HL-60/S4 treated with retinoic acid at 250 ng/mL for 4 days and 3 days (cell line): ENCODE data around the gene INSL3.
"Not testable (repeated sequence)": the region's sequence is repeated elsewhere in the genome, so short reads cannot be mapped to it uniquely, and the experiment has no call there.

Experiments used
- in situ Hi-C: fragments of 300-500 bp; cut with MboI; formaldehyde crosslinking; loops from 2 replicates; pipeline ENCODE4 v1.7.0; 2022; ENCODE audit warnings: low sequenced_read_pairs

Gene INSL3

DNA sequence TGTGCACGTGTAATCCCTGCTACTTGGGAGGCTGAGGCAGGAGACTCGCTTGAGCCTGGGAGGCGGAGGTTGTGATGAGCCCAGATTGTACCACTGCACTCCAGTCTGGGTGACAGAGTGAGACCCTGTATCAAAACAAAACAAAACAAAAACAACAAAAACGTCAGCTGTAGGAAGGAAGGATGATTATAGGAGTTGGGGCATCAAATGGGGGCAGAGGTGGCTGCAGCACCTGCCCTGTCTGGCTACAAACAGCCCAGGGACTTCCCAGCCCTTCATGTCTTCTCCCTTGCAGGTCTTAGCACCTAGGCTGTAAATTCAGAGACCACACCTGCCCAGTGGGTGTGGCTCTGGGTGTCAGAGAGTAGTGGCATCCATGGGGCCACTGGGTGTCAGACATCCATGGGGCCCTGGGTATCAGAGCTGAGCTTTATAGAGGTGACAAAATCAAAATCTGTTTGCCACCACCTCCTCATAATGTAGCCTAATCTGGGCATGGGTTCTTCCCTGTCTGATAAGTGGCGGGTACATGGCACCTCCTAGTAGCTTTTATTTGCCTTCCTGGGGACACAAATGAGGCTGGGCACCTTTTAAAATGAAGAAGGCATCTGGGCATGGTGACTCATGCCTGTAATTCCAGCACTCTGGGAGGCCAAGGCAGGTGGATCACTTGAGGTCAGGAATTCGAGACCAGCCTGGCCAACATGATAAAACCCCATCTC is 31.1 kb downstream of the INSL3 start:
- in situ Hi-C loops: no loop called here

DNA sequence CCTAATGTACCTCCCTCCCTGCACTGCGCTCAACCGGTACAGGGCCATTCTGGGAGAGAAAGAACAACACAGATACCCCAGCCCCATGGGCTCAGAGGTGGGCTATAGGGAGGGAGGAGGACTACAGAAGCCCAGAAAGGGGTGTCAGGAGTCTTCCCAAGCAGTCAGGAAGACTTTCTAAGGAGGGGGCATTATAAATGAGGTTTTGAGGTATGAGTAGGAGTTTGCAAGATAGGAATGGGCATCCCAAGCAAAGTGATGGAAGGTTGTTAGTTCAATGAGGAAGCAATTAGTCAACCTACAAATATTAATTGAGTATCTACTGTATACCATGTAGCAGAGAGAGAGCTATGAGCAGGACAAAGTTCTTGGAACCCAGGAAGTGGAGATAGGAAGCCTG is 32.7 kb downstream of the INSL3 start:
- in situ Hi-C loops: no loop called here

DNA sequence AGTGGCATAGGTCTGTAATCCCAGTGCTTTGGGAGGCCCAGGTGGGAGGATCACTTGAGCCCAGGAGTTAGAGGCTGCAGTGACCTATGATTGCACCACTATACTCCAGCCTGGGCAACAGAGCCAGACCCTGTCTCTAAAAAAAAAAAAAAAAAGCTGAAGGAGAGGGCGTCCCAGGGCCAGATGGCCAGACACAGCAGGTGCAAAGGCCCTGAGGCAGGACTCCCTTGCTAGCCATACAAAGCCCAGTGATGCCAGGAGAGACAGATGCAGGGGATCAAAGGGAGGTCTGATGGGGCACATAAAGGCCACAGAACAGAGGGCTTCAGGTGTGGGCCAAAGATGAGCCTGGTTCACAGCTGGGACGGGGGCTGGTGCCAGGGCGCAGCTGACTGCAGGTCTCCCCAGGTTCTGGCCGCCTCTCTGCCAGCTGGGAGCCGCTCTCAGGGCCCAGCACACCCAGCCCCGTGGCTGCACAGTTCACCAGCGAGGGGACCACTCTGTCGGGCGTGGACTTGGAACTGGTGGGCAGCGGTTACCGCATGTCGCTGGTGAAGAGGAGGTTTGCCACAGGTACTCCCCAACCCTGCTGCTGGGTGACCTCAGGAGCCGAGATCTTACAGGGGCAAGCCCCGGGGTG is 33.9 kb downstream of the INSL3 start:
- in situ Hi-C loops: no loop called here

DNA sequence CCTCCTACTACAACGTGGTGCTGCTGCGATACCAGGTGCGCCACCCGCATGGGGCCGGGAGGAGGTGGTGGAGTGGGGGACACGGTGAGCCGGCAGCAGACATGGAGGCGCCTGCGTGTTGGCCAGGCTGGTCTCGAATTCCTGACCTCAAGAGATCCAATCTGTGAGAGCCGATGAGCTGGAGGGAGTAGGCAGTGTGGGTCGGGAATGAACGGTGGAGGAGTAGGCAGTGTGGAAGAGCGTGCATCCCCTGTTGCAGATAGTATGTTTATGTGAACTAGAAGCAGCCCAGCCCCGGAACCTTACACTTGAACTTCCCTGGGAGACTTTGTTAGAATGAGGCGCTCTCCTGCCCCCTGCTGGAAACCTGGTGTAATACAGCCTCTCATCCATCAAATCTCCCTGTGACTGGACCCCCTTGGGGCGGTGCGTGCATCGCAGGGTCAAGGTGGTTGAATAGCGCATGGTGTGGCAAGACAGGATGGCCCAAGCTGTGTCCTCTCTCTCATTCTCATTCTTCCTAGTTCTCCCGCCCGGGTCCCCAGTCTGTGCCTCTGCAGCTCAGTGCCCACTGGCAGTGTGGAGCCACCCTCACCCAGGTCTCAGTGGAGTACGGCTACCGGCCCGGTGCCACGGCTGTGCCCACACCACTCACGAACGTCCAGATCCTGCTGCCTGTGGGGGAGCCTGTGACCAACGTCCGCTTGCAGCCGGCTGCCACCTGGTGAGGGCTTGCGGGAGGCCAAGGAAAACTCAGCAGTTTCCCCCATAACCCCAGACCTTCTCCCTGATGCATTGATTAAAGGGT is 36.9 kb downstream of the INSL3 start:
- in situ Hi-C loops: no loop called here

DNA sequence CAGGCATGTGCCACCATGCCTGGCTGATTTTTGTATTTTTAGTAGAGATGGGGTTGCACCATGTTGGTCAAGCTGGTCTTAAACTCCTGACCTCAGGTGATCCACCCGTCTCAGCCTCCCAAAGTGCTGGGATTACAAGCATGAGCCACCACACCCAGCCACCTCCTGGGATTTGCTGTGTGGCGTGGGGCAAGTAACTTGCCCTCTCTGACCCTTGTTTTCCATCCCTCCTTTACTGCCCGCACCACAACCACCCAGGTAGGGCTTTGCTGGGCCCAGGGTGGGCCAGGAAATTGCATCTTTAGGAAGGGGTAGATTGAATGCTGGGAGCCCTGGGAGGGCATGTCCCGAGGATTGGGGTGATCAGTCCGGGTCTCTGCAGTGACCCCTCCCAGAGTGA is 37.6 kb downstream of the INSL3 start:
- in situ Hi-C loops: not testable (repeated sequence)

DNA sequence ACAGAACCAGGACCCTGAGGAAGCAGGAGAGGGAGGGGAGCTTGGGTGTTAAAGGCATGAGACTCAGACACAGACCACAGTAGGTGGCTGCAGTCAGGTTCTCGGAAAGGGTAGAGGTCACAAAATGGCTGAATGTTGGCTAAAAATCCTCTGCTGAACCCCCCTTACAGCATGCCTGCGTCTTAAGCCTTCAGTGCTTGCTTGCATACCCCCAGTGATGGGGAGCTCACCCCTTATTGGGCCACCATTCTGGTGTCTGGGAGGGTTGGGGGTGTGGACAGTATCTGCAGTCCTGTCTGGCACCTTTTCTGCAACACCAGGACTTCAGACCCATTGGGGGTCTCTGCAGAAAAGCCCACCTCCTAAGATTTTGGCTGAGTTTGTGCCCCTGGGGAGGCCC is 40.5 kb downstream of the INSL3 start:
- in situ Hi-C loops: no loop called here

DNA sequence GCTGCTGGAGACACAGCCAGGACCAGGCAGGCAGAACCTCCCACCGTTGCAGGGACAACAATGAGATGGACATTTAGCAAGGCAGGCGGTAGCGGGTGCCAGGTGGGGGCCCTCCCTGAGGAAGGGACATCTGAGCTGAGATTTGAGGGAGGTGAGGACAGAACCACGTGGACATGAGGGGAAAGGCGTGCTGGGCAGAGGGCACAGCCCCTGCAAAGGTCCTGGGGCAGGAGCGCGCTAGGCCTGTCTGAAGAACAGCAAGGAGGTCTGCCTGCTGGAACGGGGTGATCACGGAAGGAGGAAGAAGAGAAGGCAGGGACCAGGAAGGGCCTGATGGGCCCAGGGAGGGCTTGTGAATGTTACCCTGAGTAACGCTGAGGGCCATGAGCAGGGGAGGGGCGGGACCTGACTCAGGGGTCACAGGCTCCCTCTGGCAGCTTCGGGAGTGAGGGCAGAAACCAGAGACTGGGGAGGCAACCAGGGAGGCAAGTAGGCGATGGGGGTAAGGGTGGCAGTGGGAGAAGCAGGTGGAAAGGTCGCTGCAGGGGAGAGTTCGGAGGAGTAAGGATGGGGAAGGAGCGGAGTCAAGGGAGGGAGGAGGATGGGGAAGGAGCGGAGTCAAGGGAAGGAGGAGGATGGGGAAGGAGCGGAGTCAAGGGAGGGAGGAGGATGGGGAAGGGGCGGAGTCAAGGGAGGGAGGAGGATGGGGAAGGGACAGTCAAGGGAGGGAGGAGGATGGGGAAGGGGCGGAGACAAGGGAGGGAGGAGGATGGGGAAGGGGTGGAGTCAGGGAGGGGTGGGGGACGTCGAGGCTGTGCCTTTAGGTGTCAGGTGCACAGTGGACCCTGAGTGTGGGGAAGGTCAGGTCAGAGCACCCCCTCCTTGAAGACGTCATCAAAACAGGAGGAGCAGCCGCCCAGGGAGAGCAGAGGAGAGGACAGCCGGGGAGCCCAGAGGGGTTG is 42.1 kb downstream of the INSL3 start:
- in situ Hi-C loops: no loop called here

DNA sequence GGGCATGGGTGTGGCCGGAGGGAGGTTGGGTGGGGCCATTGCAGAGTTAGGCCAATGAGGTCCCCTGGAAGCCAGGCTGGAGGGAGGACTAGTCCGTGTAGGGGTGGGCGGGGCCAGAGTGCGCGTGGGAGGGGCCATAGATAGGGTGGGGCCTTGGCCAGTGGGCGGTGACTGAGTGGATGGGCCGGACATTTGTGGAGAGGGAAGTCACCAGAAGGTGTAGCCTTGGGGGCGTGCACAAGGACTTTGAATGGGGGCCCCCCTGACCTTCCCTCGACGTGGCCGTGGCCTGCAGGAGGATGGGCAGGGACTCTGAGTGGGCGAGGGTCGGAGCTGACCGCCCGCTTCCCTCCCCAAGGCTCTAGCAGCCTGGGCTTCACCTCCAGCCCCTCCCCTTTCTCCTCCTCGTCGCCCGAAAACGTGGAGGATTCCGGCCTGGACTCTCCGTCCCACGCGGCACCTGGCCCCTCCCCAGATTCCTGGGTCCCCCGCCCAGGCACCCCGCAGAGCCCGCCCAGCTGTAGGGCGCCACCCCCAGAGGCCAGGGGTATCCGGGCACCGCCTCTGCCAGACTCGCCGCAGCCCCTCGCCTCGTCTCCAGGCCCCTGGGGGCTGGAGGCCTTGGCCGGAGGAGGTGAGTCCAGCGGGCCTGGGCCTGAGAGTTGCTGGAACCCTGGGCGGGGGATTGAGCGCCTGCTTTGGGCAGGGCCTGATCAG is 42.9 kb downstream of the INSL3 start:
- in situ Hi-C loops: no loop called here

DNA sequence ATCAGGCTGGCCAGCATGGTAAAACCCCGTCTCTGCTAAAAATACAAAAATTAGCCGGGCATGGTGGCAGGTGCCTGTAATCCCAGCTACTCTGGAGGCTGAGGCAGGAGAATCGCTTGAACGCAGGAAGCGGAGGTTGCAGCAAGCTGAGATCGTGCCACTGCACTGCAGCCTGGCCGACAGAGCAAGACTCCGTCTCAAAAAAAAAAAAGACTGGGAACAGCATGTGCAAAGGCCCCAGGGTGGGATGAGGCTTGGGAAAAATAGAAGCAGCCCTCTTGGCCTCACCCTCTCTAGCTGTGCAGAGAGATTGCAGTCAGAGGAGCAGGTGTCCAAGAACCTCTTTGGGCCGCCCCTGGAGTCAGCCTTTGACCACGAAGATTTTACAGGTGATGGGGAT is 43.5 kb downstream of the INSL3 start:
- in situ Hi-C loops: not testable (repeated sequence)

DNA sequence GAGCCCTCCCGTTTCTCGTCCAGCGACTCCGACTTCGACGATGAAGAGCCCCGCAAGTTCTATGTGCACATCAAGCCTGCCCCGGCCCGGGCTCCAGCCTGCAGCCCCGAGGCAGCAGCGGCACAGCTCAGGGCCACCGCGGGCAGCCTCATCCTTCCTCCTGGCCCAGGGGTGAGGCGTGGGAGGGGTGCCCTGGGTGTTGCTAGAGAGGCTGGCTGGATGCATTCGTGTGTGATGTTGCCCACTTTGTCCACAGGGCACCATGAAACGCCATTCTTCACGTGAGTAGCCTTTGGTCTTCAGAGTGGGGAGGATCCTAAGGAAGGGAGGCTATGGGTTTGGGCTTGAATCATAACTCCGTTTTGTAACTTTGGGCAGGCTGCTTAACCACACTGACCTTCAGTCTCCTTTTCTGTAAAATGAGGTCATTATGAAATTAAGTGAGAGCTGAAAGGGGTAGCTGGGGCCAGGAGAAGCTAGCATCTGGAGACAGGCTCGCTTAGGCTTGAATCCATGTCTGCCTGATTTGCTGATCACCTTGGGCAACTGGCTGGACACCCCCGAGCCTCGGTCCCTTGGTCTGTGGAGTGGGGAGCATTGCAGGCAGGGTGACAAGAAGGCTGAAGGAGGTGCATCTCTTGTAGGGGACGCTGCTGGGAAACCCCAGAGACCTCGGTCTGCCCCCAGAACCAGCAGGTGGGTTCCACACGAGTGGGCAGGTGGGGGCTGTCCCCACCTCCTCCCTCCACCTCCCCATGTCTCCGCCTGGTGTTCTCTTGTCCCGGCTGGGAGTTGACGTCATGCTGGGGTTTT is 45.1 kb downstream of the INSL3 start:
- in situ Hi-C loops: no loop called here

DNA sequence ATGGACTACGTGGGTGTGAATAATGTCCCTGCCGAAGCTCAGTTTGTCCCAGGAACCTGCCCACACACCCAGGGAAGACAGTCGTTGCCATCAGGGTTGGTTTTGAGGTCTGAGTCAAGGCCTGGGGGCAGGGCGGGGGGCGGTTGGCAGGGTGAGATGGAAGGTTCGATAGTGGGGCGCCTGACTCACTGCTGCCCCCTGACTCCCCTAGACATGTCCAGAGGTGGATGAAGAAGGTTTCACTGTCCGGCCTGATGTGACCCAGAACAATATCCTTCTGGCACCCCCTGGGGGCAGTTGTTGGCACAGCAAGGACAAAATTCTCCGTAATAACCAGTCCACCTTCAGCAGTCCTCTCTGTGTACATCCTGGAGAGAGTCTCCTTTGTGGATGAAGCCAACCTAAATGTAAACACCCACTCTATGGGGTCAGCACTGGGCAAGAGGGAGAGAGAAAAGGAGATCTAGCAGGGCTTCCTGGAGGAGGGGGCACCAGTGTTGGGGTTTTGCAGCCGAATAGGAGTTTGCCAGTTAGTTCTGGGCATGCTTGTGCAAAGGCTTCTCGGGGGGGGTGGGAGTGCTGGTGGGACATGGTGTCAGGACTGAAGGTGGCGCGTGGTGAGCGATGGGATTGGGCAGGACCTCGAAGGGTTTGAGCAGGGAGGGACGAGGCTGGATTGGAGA is 45.9 kb downstream of the INSL3 start:
- in situ Hi-C loops: no loop called here

DNA sequence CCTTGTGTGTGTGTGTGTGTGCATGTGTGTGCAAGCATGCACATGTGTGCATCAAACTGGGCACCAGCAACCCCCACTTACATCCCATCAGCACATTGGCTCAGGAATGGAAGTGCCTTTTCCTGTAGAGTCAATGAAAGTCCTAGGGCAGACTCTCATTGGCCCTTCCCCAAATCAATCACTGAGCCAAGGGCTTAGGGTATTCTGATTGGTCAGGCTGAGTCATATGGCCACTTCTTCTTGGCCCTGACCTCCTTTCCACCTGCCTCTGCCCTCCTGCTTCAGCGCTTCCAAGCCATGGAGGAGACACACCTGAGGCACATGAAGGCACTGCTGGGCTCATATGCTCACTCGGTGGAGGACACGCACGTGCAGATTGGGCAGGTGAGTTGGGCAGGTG is 49.1 kb downstream of the INSL3 start:
- in situ Hi-C loops: no loop called here

DNA sequence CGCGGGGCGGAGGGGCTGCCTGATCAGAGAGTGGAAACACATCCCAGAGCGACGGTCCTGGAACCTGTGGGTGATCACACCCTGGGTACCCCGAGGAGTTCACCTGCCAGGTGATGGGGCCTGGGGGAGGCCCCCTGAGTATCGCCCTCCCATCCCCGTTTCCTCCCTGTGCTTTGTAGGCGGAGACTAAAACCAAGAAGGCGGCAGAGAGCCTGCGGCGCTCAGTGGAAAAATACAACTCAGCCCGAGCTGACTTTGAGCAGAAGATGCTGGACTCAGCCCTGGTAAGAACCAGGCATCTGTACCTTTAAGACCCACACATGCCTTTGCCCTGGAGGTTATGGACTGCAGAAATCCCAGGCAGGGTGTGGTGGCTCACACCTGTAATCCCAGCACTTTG is 50.7 kb downstream of the INSL3 start:
- in situ Hi-C loops: no loop called here

DNA sequence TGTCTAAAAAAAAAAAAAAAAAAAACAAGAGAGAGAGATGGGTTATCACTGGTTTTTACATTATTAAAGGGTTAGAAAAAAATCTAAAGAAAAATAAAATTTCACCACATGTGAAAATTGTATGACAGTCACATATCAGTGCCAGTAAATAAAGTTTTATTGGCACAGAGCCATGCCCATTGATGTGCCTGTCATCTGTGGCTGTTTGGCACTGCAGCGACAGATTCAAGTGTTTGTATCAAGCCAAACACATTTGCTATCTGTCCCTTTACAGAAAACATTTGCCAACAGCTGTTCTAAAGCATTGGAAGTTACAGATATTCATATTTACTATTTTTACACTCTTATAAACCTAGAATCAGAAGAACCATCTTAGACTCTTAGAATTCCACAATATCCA is 53.8 kb downstream of the INSL3 start:
- in situ Hi-C loops: no loop called here

DNA sequence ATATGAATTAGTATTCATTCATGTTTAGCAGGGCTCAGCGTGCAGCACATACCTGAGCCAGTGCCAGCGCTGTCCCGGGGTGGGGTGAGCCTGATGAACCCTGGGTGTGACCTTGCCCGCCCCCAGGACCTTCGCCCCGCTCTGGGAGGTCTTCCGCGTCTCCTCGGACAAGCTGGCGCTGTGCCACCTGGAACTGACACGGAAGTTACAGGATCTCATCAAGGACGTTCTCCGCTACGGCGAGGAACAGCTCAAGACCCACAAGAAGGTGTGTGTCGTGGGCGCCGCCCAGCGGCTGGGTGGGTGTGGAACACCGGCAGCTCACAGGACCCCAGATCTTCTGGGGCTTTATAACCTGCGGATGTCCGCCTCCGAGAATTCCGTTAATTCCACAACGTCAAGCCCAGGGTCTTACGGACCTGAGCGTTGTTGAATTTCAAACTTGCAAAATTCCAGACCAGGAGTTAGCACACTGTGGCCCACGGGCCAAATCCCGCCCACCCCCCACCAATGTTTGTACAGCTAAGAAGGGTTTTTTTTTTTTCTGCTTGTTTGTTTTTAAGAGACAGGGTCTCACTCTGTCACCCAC is 54.7 kb downstream of the INSL3 start:
- in situ Hi-C loops: no loop called here
